ENCODE results near the gene IL10RA. TPM values are rescaled to one million over a fixed set of nuclear protein-coding genes. Genes with fewer than 3 reads are reported as not detected.

The IL10RA gene
- total and polyA plus RNA-seq, 9 of the 15 experiments (the other 6 are each of a cell fraction or from before 2014, with no cell fraction given), result 0.17 to 17.3 (median 2.9) TPM

DNA sequence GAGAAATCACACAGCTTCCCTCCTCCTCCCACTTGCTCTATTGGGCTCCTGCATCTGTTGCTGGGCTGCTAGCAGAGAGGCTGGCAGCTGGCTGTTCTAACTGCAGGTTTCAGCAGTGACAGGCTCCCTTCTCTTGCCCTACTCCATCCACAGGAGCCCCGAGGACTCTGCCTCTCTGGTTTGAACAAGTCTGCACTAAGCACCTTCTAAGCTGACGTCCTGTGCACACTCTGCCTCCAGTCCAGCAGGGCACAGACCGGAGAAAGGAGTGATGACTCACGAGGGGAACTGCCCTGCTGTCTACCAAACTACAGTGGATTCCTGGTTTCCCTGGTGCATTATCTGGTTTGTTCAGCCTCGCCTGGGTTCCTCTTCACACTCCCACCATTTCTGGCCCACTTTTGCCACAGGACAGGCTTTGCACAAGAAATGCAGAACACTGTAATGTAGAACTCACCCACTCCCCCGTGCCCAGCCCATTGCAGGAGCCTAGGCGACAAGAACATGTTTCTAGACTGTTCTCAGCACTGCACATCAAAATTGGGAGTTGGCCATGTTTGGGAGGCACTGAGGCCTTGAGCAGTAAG lies 26.0 kb downstream of the IL10RA start:
- intact Hi-C loops (cut with micrococcal nuclease), result no loop called here
- CTCF ChIA-PET (ENCODE audit: low intra/inter-chr PET ratio), result no interaction called here
- no peak for TF ChIP-seq ESRRA (IDR thresholded peaks at IDR 0.05; ENCODE audit: borderline replicate concordance, low read depth)
- no peak for TF ChIP-seq XRCC4 (IDR thresholded peaks at IDR 0.05; ENCODE audit: extremely low read depth, insufficient read depth, insufficient read length)
- no peak for TF ChIP-seq ZBED1 (IDR thresholded peaks at IDR 0.05)
- TF ChIP-seq, protein P1, sequence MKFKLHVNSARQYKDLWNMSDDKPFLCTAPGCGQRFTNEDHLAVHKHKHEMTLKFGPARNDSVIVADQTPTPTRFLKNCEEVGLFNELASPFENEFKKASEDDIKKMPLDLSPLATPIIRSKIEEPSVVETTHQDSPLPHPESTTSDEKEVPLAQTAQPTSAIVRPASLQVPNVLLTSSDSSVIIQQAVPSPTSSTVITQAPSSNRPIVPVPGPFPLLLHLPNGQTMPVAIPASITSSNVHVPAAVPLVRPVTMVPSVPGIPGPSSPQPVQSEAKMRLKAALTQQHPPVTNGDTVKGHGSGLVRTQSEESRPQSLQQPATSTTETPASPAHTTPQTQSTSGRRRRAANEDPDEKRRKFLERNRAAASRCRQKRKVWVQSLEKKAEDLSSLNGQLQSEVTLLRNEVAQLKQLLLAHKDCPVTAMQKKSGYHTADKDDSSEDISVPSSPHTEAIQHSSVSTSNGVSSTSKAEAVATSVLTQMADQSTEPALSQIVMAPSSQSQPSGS (CRISPR knock-in tag; IDR thresholded peaks at IDR 0.05), result no peak
- TF ChIP-seq, protein P2, sequence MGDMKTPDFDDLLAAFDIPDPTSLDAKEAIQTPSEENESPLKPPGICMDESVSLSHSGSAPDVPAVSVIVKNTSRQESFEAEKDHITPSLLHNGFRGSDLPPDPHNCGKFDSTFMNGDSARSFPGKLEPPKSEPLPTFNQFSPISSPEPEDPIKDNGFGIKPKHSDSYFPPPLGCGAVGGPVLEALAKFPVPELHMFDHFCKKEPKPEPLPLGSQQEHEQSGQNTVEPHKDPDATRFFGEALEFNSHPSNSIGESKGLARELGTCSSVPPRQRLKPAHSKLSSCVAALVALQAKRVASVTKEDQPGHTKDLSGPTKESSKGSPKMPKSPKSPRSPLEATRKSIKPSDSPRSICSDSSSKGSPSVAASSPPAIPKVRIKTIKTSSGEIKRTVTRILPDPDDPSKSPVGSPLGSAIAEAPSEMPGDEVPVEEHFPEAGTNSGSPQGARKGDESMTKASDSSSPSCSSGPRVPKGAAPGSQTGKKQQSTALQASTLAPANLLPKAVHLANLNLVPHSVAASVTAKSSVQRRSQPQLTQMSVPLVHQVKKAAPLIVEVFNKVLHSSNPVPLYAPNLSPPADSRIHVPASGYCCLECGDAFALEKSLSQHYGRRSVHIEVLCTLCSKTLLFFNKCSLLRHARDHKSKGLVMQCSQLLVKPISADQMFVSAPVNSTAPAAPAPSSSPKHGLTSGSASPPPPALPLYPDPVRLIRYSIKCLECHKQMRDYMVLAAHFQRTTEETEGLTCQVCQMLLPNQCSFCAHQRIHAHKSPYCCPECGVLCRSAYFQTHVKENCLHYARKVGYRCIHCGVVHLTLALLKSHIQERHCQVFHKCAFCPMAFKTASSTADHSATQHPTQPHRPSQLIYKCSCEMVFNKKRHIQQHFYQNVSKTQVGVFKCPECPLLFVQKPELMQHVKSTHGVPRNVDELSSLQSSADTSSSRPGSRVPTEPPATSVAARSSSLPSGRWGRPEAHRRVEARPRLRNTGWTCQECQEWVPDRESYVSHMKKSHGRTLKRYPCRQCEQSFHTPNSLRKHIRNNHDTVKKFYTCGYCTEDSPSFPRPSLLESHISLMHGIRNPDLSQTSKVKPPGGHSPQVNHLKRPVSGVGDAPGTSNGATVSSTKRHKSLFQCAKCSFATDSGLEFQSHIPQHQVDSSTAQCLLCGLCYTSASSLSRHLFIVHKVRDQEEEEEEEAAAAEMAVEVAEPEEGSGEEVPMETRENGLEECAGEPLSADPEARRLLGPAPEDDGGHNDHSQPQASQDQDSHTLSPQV (IDR thresholded peaks at IDR 0.05), result peak; percentile 94
- peak; percentile 55 for TF ChIP-seq L3MBTL2 (IDR thresholded peaks at IDR 0.05)
- peak; percentile 88 for TF ChIP-seq TCF3 (CRISPR knock-in tag; IDR thresholded peaks at IDR 0.05)
- no peak for TF ChIP-seq ZNF431 (CRISPR knock-in tag; IDR thresholded peaks at IDR 0.05)
- TF ChIP-seq EZH2 (IDR thresholded peaks at IDR 0.05; ENCODE audit: borderline replicate concordance, low read depth, low read length), result no peak
- no peak for TF ChIP-seq STAG1 (CRISPR knock-in tag; IDR thresholded peaks at IDR 0.05; ENCODE audit: borderline replicate concordance)
- TF ChIP-seq, protein P3, sequence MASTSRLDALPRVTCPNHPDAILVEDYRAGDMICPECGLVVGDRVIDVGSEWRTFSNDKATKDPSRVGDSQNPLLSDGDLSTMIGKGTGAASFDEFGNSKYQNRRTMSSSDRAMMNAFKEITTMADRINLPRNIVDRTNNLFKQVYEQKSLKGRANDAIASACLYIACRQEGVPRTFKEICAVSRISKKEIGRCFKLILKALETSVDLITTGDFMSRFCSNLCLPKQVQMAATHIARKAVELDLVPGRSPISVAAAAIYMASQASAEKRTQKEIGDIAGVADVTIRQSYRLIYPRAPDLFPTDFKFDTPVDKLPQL (IDR thresholded peaks at IDR 0.05; ENCODE audit: extremely low read depth, insufficient read length), result no peak
- no peak for TF ChIP-seq ZC3H4 (CRISPR knock-in tag; IDR thresholded peaks at IDR 0.05; ENCODE audit: borderline replicate concordance)
- TF ChIP-seq, protein P4, sequence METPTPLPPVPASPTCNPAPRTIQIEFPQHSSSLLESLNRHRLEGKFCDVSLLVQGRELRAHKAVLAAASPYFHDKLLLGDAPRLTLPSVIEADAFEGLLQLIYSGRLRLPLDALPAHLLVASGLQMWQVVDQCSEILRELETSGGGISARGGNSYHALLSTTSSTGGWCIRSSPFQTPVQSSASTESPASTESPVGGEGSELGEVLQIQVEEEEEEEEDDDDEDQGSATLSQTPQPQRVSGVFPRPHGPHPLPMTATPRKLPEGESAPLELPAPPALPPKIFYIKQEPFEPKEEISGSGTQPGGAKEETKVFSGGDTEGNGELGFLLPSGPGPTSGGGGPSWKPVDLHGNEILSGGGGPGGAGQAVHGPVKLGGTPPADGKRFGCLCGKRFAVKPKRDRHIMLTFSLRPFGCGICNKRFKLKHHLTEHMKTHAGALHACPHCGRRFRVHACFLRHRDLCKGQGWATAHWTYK (CRISPR knock-in tag; IDR thresholded peaks at IDR 0.05), result peak; percentile 21; the same call in 1 of the 2 replicates
- no peak for TF ChIP-seq MCM2 (IDR thresholded peaks at IDR 0.05; ENCODE audit: low read depth)
- peak; percentile 14; the same call in 1 of the 2 replicates for TF ChIP-seq PHF21A (IDR thresholded peaks at IDR 0.05; ENCODE audit: borderline replicate concordance, low read depth)

More for the DNA sequence above, 26.0 kb downstream of the IL10RA start:
- Histone ChIP-seq H3K27me3 (ENCODE audit: control insufficient read depth in 2 of 2, insufficient read depth in 2 of 2, low read length in 2 of 2) (no peaks in the 10 kb centered on the region), H4K20me1 (replicated peaks; ENCODE audit: control insufficient read depth, insufficient read depth, low read length) (no peaks in the 10 kb centered on the region), H3K9ac (ENCODE audit: insufficient read depth in 1 of 2, low read depth in 2 of 2, low read length in 2 of 2) (peak overlapping the region in 1 of 2 experiments; percentile 78; a peak in 2 of 4 replicates), H3K4me1 (replicated peaks in 1 of 2; ENCODE audit: control insufficient read depth in 2 of 2, insufficient read depth in 2 of 2, low read length in 2 of 2) (peaks cover 48 to 53% of the 10 kb centered on the region in 2 experiments), H3K4me3 (no peak overlapping the region), H3K4me2 (ENCODE audit: insufficient read depth, low read length) (peak overlapping the region; percentile 36), H3K27ac (ENCODE audit: extremely low read depth, low read depth, low read length) (peak overlapping the region; percentile 53; the same call in 2 of the 3 replicates), H3K79me2 (ENCODE audit: control insufficient read depth, insufficient read depth, low read length) (no peaks in the 10 kb centered on the region), H2AFZ (ENCODE audit: low read depth, low read length) (peak overlapping the region; percentile 72), H3K9me1 (ENCODE audit: control insufficient read depth, insufficient read depth, low read length) (no peaks in the 10 kb centered on the region), H3K9me3 (replicated peaks; ENCODE audit: control insufficient read depth, insufficient read depth, low read depth, low read length) (no peaks in the 10 kb centered on the region), H3K36me3 (ENCODE audit: control insufficient read depth, insufficient read depth, low read length) (no peaks in the 10 kb centered on the region; the same call in 2 of the 3 replicates)
- peak; percentile 91 for FAIRE-seq
- POLR2A ChIA-PET, result interaction anchor here (0.6 to 1.5 kb wide), 4 partner anchors 9 to 23 kb away, joined by 3 to 8 read pairs (median 4); no protein-coding TSS in a partner anchor
- in situ Hi-C loops (cut with MboI), result no loop called here
- WGBS (ENCODE audit: insufficient coverage, low coverage, missing lambda C conversion rate), result 6% methylated on average over 7 of the region's 7 CpGs
- no TSS peak for BruUV-seq (replicated peaks)
- peak; percentile 39 to 80 (median 58) for DNase-seq (ENCODE audit: extremely low read depth in 1 of 4, low spot score in 3 of 4)
- ATAC-seq, result peak; percentile 80
